Neural progenitor cell (in vitro differentiated cells): ENCODE results near the gene MBLAC1. TPM values are rescaled to one million over a fixed set of nuclear protein-coding genes. Genes with fewer than 3 reads are reported as not detected.

ENCODE experiments used
- DNase-seq: peaks from one replicate; pipeline ENCODE4 v3.0.0-alpha.2; 2016; ENCODE audit warnings: low spot score
- H2AFZ ChIP-seq: fragments of 200-600 bp; sonication (generic); replicated peaks from 2 replicates; pipeline ENCODE4 v1.6.1; 2016; ENCODE audit warnings: antibody characterized with exemption
- H3F3A ChIP-seq: fragments of 200-600 bp; sonication (generic); 2 replicates; pipeline ENCODE4 v1.6.1; 2016; ENCODE audit warnings: antibody characterized with exemption, low read depth
- H3K27ac ChIP-seq: fragments of 200-600 bp; sonication (generic); 2 replicates; pipeline ENCODE4 v1.5.1; 2016; ENCODE audit warnings: mild to moderate bottlenecking
- H3K27me3 ChIP-seq: fragments of 200-600 bp; sonication (generic); 2 replicates; pipeline ENCODE4 v1.6.1; 2016; ENCODE audit warnings: mild to moderate bottlenecking, moderate library complexity
- H3K36me3 ChIP-seq: fragments of 200-600 bp; sonication (generic); 2 replicates; pipeline ENCODE4 v1.5.1; 2016
- H3K4me1 ChIP-seq: fragments of 200-600 bp; sonication (generic); 2 replicates; pipeline ENCODE4 v1.6.1; 2016; ENCODE audit warnings: mixed run types
- H3K4me2 ChIP-seq: fragments of 200-600 bp; sonication (generic); 2 replicates; pipeline ENCODE4 v1.6.1; 2016
- H3K4me3 ChIP-seq: fragments of 200-600 bp; sonication (generic); 2 replicates; pipeline ENCODE4 v1.5.1; 2016
- H3K79me2 ChIP-seq: fragments of 200-600 bp; sonication (generic); 2 replicates; pipeline ENCODE4 v1.6.1; 2016; ENCODE audit warnings: low read depth
- H3K9ac ChIP-seq: fragments of 200-600 bp; sonication (generic); 2 replicates; pipeline ENCODE4 v1.6.1; 2016
- H3K9me3 ChIP-seq: fragments of 200-600 bp; sonication (generic); 2 replicates; pipeline ENCODE4 v1.5.1; 2016; ENCODE audit warnings: low read depth
- H4K20me1 ChIP-seq: fragments of 200-600 bp; sonication (generic); 2 replicates; pipeline ENCODE4 v1.6.1; 2016; ENCODE audit warnings: low read depth
- H3K27ac Mint-ChIP-seq: 3 replicates; pipeline ENCODE4 v1.8.0; 2021; ENCODE audit warnings: mixed read lengths
- H3K27me3 Mint-ChIP-seq: 2 replicates; pipeline ENCODE4 v1.8.0; 2022; ENCODE audit warnings: low read depth, mild to moderate bottlenecking, inconsistent platforms, moderate library complexity, mixed read lengths; ENCODE audit not compliant: insufficient read depth
- H3K36me3 Mint-ChIP-seq: 3 replicates; pipeline ENCODE4 v1.8.0; 2021; ENCODE audit warnings: mixed read lengths
- H3K4me1 Mint-ChIP-seq: 3 replicates; pipeline ENCODE4 v1.8.0; 2021; ENCODE audit warnings: mixed read lengths
- H3K4me3 Mint-ChIP-seq: 3 replicates; pipeline ENCODE4 v1.8.0; 2021; ENCODE audit warnings: mild to moderate bottlenecking, moderate library complexity, mixed read lengths
- H3K9me3 Mint-ChIP-seq: 3 replicates; pipeline ENCODE4 v1.8.0; 2020; ENCODE audit warnings: mixed read lengths
- CTCF ChIP-seq: fragments of 200-600 bp; sonication (generic); IDR thresholded peaks from 2 replicates; pipeline ENCODE4 v1.5.1; 2017; ENCODE audit warnings: antibody characterized with exemption, mild to moderate bottlenecking
- EZH2 ChIP-seq: fragments of 200-600 bp; sonication (generic); IDR thresholded peaks from 2 replicates; pipeline ENCODE4 v1.6.1; 2017; ENCODE audit warnings: antibody characterized with exemption, mild to moderate bottlenecking, moderate library complexity
- EZH2phosphoT487 ChIP-seq: fragments of 200-600 bp; sonication (generic); IDR thresholded peaks from 2 replicates; pipeline ENCODE4 v1.6.1; 2017; ENCODE audit warnings: antibody characterized with exemption
- total RNA-seq: library from RNA; depleted of rRNA; stranded (reverse); fragments of >200 nt; gene quantifications from 2 replicates; pipeline ENCODE4 v1.2.3, GENCODE V29; 2015; ENCODE audit warnings: low replicate concordance

Gene MBLAC1
- total RNA-seq, 1 donor from 2014 or later = 1.6 TPM

GRCh38 chr7:100122067-100122466 lies 4.7 kb upstream of the MBLAC1 start:
- peak overlapping the region; percentile 50 for H3K27ac Mint-ChIP-seq

GRCh38 chr7:100122568-100122967 lies 4.2 kb upstream of the MBLAC1 start:
- peak overlapping the region; percentile 30 for H3K4me3 Mint-ChIP-seq
- no peak overlapping the region for H3K27ac ChIP-seq
- H3K4me2 ChIP-seq = no peak overlapping the region
- H3K9me3 ChIP-seq = no peaks in the 10 kb centered on the region
- H3K36me3 ChIP-seq = no peaks in the 10 kb centered on the region
- H3F3A ChIP-seq = peaks cover 40% of the 10 kb centered on the region
- H3K27ac Mint-ChIP-seq = no peak overlapping the region
- no peaks in the 10 kb centered on the region for H3K9me3 Mint-ChIP-seq
- H2AFZ ChIP-seq = no peak overlapping the region
- peaks cover 6% of the 10 kb centered on the region for H3K27me3 Mint-ChIP-seq
- H3K9ac ChIP-seq = no peak overlapping the region
- no peak for DNase-seq
- no peak for TF ChIP-seq CTCF
- TF ChIP-seq EZH2phosphoT487 = no peak
- TF ChIP-seq EZH2 = no peak
- H3K4me1 ChIP-seq = peaks cover 12% of the 10 kb centered on the region
- peaks cover 40% of the 10 kb centered on the region for H3K79me2 ChIP-seq
- peaks cover 33% of the 10 kb centered on the region for H3K4me1 Mint-ChIP-seq
- H3K27me3 ChIP-seq = peaks cover 2% of the 10 kb centered on the region
- H4K20me1 ChIP-seq = no peaks in the 10 kb centered on the region
- peaks cover 8% of the 10 kb centered on the region for H3K36me3 Mint-ChIP-seq
- no peak overlapping the region for H3K4me3 ChIP-seq

More at GRCh38 chr7:100122067-100122466, 4.7 kb upstream of the MBLAC1 start:
- H3K4me3 Mint-ChIP-seq = no peak overlapping the region
- H3K36me3 Mint-ChIP-seq = peaks cover 8% of the 10 kb centered on the region
- H3K9ac ChIP-seq = no peak overlapping the region
- peaks cover 40% of the 10 kb centered on the region for H3F3A ChIP-seq
- TF ChIP-seq EZH2 (no peak), CTCF (no peak), EZH2phosphoT487 (no peak)
- no peak overlapping the region for H3K27ac ChIP-seq
- H3K36me3 ChIP-seq = no peaks in the 10 kb centered on the region
- no peak overlapping the region for H3K4me2 ChIP-seq
- no peaks in the 10 kb centered on the region for H4K20me1 ChIP-seq
- no peak for DNase-seq
- no peak overlapping the region for H3K4me3 ChIP-seq
- H3K4me1 Mint-ChIP-seq = peaks cover 33% of the 10 kb centered on the region
- H3K27me3 Mint-ChIP-seq = peaks cover 6% of the 10 kb centered on the region
- H3K9me3 Mint-ChIP-seq = no peaks in the 10 kb centered on the region
- peaks cover 43% of the 10 kb centered on the region for H3K79me2 ChIP-seq
- H2AFZ ChIP-seq = no peak overlapping the region
- H3K27me3 ChIP-seq = no peaks in the 10 kb centered on the region
- H3K4me1 ChIP-seq = peaks cover 12% of the 10 kb centered on the region
- no peaks in the 10 kb centered on the region for H3K9me3 ChIP-seq

- no peak for TF ChIP-seq EZH2phosphoT487
- no peak for TF ChIP-seq CTCF
- no peak for TF ChIP-seq EZH2
- DNase-seq = no peak
- H3F3A ChIP-seq = peaks cover 38% of the 10 kb centered on the region
- Mint-ChIP-seq H3K36me3 (peaks cover 8% of the 10 kb centered on the region), H3K27me3 (peaks cover 4% of the 10 kb centered on the region), H3K4me1 (peaks cover 34% of the 10 kb centered on the region), H3K9me3 (no peaks in the 10 kb centered on the region), H3K27ac (no peak overlapping the region), H3K4me3 (peak overlapping the region; percentile 99)
- peaks cover 8% of the 10 kb centered on the region for H3K4me1 ChIP-seq
- no peak overlapping the region for H3K4me2 ChIP-seq
- no peak overlapping the region for H3K9ac ChIP-seq
- H3K9me3 ChIP-seq = no peaks in the 10 kb centered on the region
- H3K79me2 ChIP-seq = peaks cover 26% of the 10 kb centered on the region
- H3K27me3 ChIP-seq = peaks cover 22% of the 10 kb centered on the region
- H3K4me3 ChIP-seq = no peak overlapping the region
- H4K20me1 ChIP-seq = no peaks in the 10 kb centered on the region
- H2AFZ ChIP-seq = no peak overlapping the region
- H3K36me3 ChIP-seq = no peaks in the 10 kb centered on the region
- H3K27ac ChIP-seq = no peak overlapping the region
Observed at GRCh38 chr7:100124301-100125230, 2.2 kb upstream of the MBLAC1 start.
